Activated CD4-positive, alpha-beta T cell treated with anti-CD3 and anti-CD28 coated beads, Interleukin-2, amount 50 U/mL, for 16 hours (primary cell): Measurements from ENCODE around the gene ZNF462.

Experiments used
- DNase-seq: peaks from one replicate; pipeline ENCODE4 v3.0.0-alpha.2; 2020

The ZNF462 gene

GRCh38 chr9:106929471-106930177, 66.7 kb downstream of the ZNF462 start:
- DNase-seq = no peak

- no peak for DNase-seq
These were observed 67.5 kb downstream of the ZNF462 start for GRCh38 chr9:106930477-106930876.

GRCh38 chr9:106931466-106931865, 68.5 kb downstream of the ZNF462 start:
- DNase-seq = no peak

GRCh38 chr9:106932178-106932577, 69.2 kb downstream of the ZNF462 start:
- no peak for DNase-seq

GRCh38 chr9:106932675-106933074, 69.7 kb downstream of the ZNF462 start:
- DNase-seq = no peak

- DNase-seq = no peak
These were observed 70.5 kb downstream of the ZNF462 start for GRCh38 chr9:106933470-106933869.

GRCh38 chr9:106934442-106935238, 71.7 kb downstream of the ZNF462 start:
- no peak for DNase-seq

GRCh38 chr9:106936680-106937079, 73.7 kb downstream of the ZNF462 start:
- DNase-seq = no peak

GRCh38 chr9:106941916-106942315, 79.0 kb downstream of the ZNF462 start:
- DNase-seq = no peak

- DNase-seq = no peak
These were observed 83.0 kb downstream of the ZNF462 start for GRCh38 chr9:106945727-106946660.

GRCh38 chr9:106947106-106947900, 84.3 kb downstream of the ZNF462 start:
- no peak for DNase-seq

- DNase-seq = no peak
These were observed 90.2 kb downstream of the ZNF462 start for GRCh38 chr9:106953174-106953573.

GRCh38 chr9:106954558-106954957, 91.6 kb downstream of the ZNF462 start:
- DNase-seq = no peak

- DNase-seq = no peak
These were observed 92.2 kb downstream of the ZNF462 start for GRCh38 chr9:106954974-106955850.

GRCh38 chr9:106956971-106957370, 94.0 kb downstream of the ZNF462 start:
- DNase-seq = no peak

- DNase-seq = no peak
These were observed 96.1 kb downstream of the ZNF462 start for GRCh38 chr9:106958955-106959657.

GRCh38 chr9:106960258-106960657, 97.3 kb downstream of the ZNF462 start:
- DNase-seq = no peak

GRCh38 chr9:106961623-106962022, 98.7 kb downstream of the ZNF462 start:
- no peak for DNase-seq

- DNase-seq = no peak
These were observed 99.2 kb downstream of the ZNF462 start for GRCh38 chr9:106962122-106962521.

GRCh38 chr9:106962615-106963363, 99.8 kb downstream of the ZNF462 start:
- DNase-seq = no peak
